ENCODE results near the gene PLXNB1. TPM values are rescaled to one million over a fixed set of nuclear protein-coding genes. Genes with fewer than 3 reads are reported as not detected.

The PLXNB1 gene
- total and polyA plus RNA-seq, 2 of the 13 experiments (the other 11 are each of a cell fraction or from before 2014, with no cell fraction given), result 86.0 to 143 TPM

GRCh38 chr3:48434591-48435222 is 4.8 kb upstream of the PLXNB1 start (continued):
- no peak for TF ChIP-seq ZBTB37 (CRISPR knock-in tag; IDR thresholded peaks at IDR 0.05)
- no peak for TF ChIP-seq CCDC6 (CRISPR knock-in tag; IDR thresholded peaks at IDR 0.05)
- TF ChIP-seq PBX2 (CRISPR knock-in tag; IDR thresholded peaks at IDR 0.05), result no peak
- no peak for TF ChIP-seq RCOR2 (CRISPR knock-in tag; IDR thresholded peaks at IDR 0.05)
- no peak for TF ChIP-seq ZBTB44 (CRISPR knock-in tag; IDR thresholded peaks at IDR 0.05)
- TF ChIP-seq PRDM10 (CRISPR knock-in tag; IDR thresholded peaks at IDR 0.05; ENCODE audit: low read depth), result no peak
- no peak for TF ChIP-seq PREB (CRISPR knock-in tag; IDR thresholded peaks at IDR 0.05)
- TF ChIP-seq KAT7 (CRISPR knock-in tag; IDR thresholded peaks at IDR 0.05; ENCODE audit: borderline replicate concordance), result no peak
- no peak for TF ChIP-seq TCF12 (IDR thresholded peaks at IDR 0.05)
- TF ChIP-seq TCF12 (CRISPR knock-in tag; IDR thresholded peaks at IDR 0.05), result no peak
- TF ChIP-seq NFYB (CRISPR knock-in tag; IDR thresholded peaks at IDR 0.05), result no peak
- no peak for TF ChIP-seq HCFC1 (IDR thresholded peaks at IDR 0.05; ENCODE audit: low read depth, low read length)
- TF ChIP-seq ZBTB33 (CRISPR knock-in tag; IDR thresholded peaks at IDR 0.05), result no peak
- no peak for TF ChIP-seq ZNF225 (CRISPR knock-in tag; IDR thresholded peaks at IDR 0.05)

All from HepG2 (cell line).